ENCODE measurements around the gene ADGRV1.

- TF ChIP-seq, protein P1, sequence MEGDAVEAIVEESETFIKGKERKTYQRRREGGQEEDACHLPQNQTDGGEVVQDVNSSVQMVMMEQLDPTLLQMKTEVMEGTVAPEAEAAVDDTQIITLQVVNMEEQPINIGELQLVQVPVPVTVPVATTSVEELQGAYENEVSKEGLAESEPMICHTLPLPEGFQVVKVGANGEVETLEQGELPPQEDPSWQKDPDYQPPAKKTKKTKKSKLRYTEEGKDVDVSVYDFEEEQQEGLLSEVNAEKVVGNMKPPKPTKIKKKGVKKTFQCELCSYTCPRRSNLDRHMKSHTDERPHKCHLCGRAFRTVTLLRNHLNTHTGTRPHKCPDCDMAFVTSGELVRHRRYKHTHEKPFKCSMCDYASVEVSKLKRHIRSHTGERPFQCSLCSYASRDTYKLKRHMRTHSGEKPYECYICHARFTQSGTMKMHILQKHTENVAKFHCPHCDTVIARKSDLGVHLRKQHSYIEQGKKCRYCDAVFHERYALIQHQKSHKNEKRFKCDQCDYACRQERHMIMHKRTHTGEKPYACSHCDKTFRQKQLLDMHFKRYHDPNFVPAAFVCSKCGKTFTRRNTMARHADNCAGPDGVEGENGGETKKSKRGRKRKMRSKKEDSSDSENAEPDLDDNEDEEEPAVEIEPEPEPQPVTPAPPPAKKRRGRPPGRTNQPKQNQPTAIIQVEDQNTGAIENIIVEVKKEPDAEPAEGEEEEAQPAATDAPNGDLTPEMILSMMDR (IDR thresholded peaks at IDR 0.05; ENCODE audit: low read depth, low read length): no peak
- TF ChIP-seq MYC (IDR thresholded peaks at IDR 0.05; ENCODE audit: low read depth, low read length): no peak
Measured at GRCh38 chr5:91135475-91136248, 577.1 kb downstream of the ADGRV1 start.

All from NB4 (cell line).